ENCODE results near the gene TMEM232.

- TF ChIP-seq CTCF (conservative IDR thresholded peaks at IDR 0.05) (no peak), ZFX (IDR thresholded peaks at IDR 0.05) (no peak)
These were observed 138.0 kb downstream of the TMEM232 start for GRCh38 chr5:110588286-110588980.
